Measurements from ENCODE around the gene HTRA1. TPM values are rescaled to one million over a fixed set of nuclear protein-coding genes. Genes with fewer than 3 reads are reported as not detected.

Gene HTRA1
- total and polyA plus RNA-seq, 9 of the 15 experiments (the other 6 are each of a cell fraction or from before 2014, with no cell fraction given) = 0.06 to 0.16 (median 0.13) TPM; not detected in 5

DNA sequence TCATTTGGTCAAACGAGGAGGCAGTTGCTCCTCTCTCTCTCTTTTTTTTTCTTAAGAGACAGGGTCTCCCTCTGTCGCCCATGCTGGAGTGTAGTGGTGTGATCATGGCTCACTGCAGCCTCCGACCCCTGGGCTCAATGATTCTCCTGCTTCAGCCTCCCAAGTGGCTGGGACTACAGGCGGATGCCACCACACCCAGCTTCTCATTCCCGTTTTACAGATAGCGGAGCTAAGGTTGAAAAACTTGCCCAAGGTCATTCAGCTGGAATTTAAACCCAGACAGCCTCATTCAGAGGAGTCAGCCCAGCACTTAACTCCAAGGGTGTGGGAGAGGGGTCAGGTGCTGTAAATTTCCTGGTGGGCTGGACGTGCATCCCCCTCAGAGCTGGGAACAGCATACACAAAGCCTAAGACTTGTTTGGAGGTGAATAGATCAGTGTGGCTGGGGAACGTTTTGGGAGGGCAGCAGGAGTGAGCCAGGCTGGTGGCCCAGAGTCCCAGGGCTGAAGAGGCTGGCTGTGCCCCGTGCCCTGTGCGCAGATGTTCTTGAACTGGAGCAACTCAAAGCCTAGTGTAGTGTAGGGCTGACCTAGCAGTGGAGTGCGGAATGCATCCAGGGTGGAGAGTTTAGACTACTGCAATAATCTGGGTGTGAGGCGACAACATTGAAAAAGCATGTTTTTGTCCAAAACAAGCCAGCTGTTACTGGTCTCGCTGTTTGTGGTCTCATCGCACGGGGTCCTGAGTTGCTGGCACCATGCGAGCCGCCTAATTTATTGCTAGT lies 2.3 kb downstream of the HTRA1 start:
- ChIA-PET CTCF (ENCODE audit: low intra/inter-chr PET ratio) (no interaction called here), POLR2A (no interaction called here)
- in situ Hi-C loops (cut with MboI) = no loop called here
- FAIRE-seq (no peak), DNase-seq (ENCODE audit: extremely low read depth in 1 of 4, low spot score in 3 of 4) (no peak), ATAC-seq (no peak)
- intact Hi-C loops (cut with micrococcal nuclease) = no loop called here
- Histone ChIP-seq H3K4me2 (ENCODE audit: insufficient read depth, low read length) (no peak overlapping the region), H3K79me2 (ENCODE audit: control insufficient read depth, insufficient read depth, low read length) (no peaks in the 10 kb centered on the region), H2AFZ (ENCODE audit: low read depth, low read length) (no peak overlapping the region), H3K27me3 (ENCODE audit: control insufficient read depth in 2 of 2, insufficient read depth in 2 of 2, low read length in 2 of 2) (peaks cover 0 to 42% of the 10 kb centered on the region in 2 experiments; a peak in 3 of 5 replicates), H3K36me3 (ENCODE audit: control insufficient read depth, insufficient read depth, low read length) (no peaks in the 10 kb centered on the region), H3K9me3 (replicated peaks; ENCODE audit: control insufficient read depth, insufficient read depth, low read depth, low read length) (no peaks in the 10 kb centered on the region), H3K9ac (ENCODE audit: insufficient read depth in 1 of 2, low read depth in 2 of 2, low read length in 2 of 2) (no peak overlapping the region), H4K20me1 (replicated peaks; ENCODE audit: control insufficient read depth, insufficient read depth, low read length) (no peaks in the 10 kb centered on the region), H3K4me1 (replicated peaks in 1 of 2; ENCODE audit: control insufficient read depth in 2 of 2, insufficient read depth in 2 of 2, low read length in 2 of 2) (no peaks in the 10 kb centered on the region), H3K9me1 (ENCODE audit: control insufficient read depth, insufficient read depth, low read length) (no peaks in the 10 kb centered on the region), H3K27ac (ENCODE audit: extremely low read depth, low read depth, low read length) (no peak overlapping the region), H3K4me3 (no peak overlapping the region)
- 0% methylated on average over 16 of the region's 17 CpGs for WGBS (ENCODE audit: insufficient coverage, low coverage, missing lambda C conversion rate)
- TF ChIP-seq, protein P1, sequence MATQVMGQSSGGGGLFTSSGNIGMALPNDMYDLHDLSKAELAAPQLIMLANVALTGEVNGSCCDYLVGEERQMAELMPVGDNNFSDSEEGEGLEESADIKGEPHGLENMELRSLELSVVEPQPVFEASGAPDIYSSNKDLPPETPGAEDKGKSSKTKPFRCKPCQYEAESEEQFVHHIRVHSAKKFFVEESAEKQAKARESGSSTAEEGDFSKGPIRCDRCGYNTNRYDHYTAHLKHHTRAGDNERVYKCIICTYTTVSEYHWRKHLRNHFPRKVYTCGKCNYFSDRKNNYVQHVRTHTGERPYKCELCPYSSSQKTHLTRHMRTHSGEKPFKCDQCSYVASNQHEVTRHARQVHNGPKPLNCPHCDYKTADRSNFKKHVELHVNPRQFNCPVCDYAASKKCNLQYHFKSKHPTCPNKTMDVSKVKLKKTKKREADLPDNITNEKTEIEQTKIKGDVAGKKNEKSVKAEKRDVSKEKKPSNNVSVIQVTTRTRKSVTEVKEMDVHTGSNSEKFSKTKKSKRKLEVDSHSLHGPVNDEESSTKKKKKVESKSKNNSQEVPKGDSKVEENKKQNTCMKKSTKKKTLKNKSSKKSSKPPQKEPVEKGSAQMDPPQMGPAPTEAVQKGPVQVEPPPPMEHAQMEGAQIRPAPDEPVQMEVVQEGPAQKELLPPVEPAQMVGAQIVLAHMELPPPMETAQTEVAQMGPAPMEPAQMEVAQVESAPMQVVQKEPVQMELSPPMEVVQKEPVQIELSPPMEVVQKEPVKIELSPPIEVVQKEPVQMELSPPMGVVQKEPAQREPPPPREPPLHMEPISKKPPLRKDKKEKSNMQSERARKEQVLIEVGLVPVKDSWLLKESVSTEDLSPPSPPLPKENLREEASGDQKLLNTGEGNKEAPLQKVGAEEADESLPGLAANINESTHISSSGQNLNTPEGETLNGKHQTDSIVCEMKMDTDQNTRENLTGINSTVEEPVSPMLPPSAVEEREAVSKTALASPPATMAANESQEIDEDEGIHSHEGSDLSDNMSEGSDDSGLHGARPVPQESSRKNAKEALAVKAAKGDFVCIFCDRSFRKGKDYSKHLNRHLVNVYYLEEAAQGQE (IDR thresholded peaks at IDR 0.05; ENCODE audit: borderline replicate concordance) = no peak
- TF ChIP-seq, protein P1 (CRISPR knock-in tag; IDR thresholded peaks at IDR 0.05; ENCODE audit: low read depth) = no peak
- TF ChIP-seq TCFL5 (CRISPR knock-in tag; conservative IDR thresholded peaks at IDR 0.05) (no peak), ZNF133 (CRISPR knock-in tag; IDR thresholded peaks at IDR 0.05) (no peak)
- BruUV-seq (replicated peaks) = no TSS peak

All from K562 (cell line).